RKO (cell line): ENCODE data around the gene NFKBIE.

Experiments
- DNase-seq: peaks from one replicate; pipeline ENCODE4 v3.0.0-alpha.2; 2016; ENCODE audit warnings: low spot score

NFKBIE gene

GRCh38 chr6:44297063-44298038, 32.0 kb upstream of the NFKBIE start:
- DNase-seq: no peak

- no peak for DNase-seq
Observed at GRCh38 chr6:44294832-44295791, 29.8 kb upstream of the NFKBIE start.

- no peak for DNase-seq
Observed at GRCh38 chr6:44292661-44293365, 27.5 kb upstream of the NFKBIE start.

GRCh38 chr6:44291841-44292240, 26.5 kb upstream of the NFKBIE start:
- no peak for DNase-seq

- no peak for DNase-seq
Observed at GRCh38 chr6:44289726-44290260, 24.4 kb upstream of the NFKBIE start.

GRCh38 chr6:44286747-44287146, 21.4 kb upstream of the NFKBIE start:
- no peak for DNase-seq

- DNase-seq: no peak
Observed at GRCh38 chr6:44286285-44286565, 20.9 kb upstream of the NFKBIE start.

- DNase-seq: peak; percentile 34
Observed at GRCh38 chr6:44285552-44286284, 20.4 kb upstream of the NFKBIE start.

- DNase-seq: no peak
Observed at GRCh38 chr6:44284867-44285266, 19.5 kb upstream of the NFKBIE start.

- DNase-seq: no peak
Observed at GRCh38 chr6:44284121-44284520, 18.8 kb upstream of the NFKBIE start.

GRCh38 chr6:44278774-44279697, 13.7 kb upstream of the NFKBIE start:
- peak; percentile 26 for DNase-seq

GRCh38 chr6:44278315-44278714, 13.0 kb upstream of the NFKBIE start:
- no peak for DNase-seq

GRCh38 chr6:44277763-44278162, 12.4 kb upstream of the NFKBIE start:
- DNase-seq: no peak

GRCh38 chr6:44276667-44277640, 11.6 kb upstream of the NFKBIE start:
- DNase-seq: no peak

GRCh38 chr6:44275749-44276648, 10.6 kb upstream of the NFKBIE start:
- DNase-seq: no peak

GRCh38 chr6:44275271-44275748, 10.0 kb upstream of the NFKBIE start:
- no peak for DNase-seq

GRCh38 chr6:44273617-44274016, 8.3 kb upstream of the NFKBIE start:
- no peak for DNase-seq
